OCI-LY3 (cell line): ENCODE data around the gene CORO2B.

Source experiments
- CTCF ChIP-seq: fragments of 200-600, 300-600 bp; sonication (generic); IDR thresholded peaks from 2 replicates; pipeline ENCODE4 v1.5.1; 2014; ENCODE audit warnings: antibody characterized with exemption, low read length, low read depth
- EZH2phosphoT487 ChIP-seq: fragments of 200-600 bp; shearing (Covaris generic); IDR thresholded peaks from 2 replicates; pipeline ENCODE4 v1.6.1; 2018; ENCODE audit warnings: antibody characterized with exemption, mixed run types, low read depth

DNA sequence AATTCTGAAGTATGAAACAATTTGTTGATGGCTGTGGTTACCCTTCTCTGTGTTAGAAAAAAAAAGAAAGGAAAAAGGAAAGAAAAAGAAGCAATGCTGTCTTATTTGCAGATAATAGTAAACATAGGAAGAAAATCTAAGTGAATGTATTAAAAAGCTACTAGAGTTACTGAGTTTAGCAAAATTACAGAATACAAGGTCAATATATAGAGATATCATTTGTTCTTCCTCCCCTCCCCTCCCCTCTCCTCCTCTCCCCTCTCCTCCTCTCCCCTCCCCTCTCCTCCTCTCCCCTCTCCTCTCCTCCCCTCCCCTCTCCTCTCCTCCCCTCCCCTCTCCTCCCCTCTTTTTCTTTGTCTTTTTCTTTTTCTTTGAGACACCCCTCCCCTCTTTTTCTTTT lies 172.8 kb downstream of the CORO2B start:
- no peak for TF ChIP-seq CTCF
- TF ChIP-seq EZH2phosphoT487, result no peak
